IMR-90 (cell line): Measurements from ENCODE around the gene RAB14. TPM values are rescaled to one million over a fixed set of nuclear protein-coding genes. Genes with fewer than 3 reads are reported as not detected.

ENCODE experiments used
- ATAC-seq: fragments of 200-7000 bp; cut with Tn5 transposase; 2 replicates; pipeline ENCODE4 v1.9.1; 2020; ENCODE audit warnings: low read depth, mild to moderate bottlenecking, moderate library complexity
- Bru-seq: library from RNA; stranded (reverse); fragments of 400-500 nt; gene quantifications from one replicate; lab custom pipeline; 2021; lab: Mats Ljungman, UMichigan
- BruChase-seq, 2 experiments: library from RNA; stranded (reverse); fragments of 400-500 nt; gene quantifications; one replicate each; lab custom pipeline; 2021; lab: Mats Ljungman, UMichigan
- BruUV-seq: library from RNA; stranded (reverse); fragments of 400-500 nt; replicated peaks from 2 replicates; lab custom pipeline; 2021; lab: Mats Ljungman, UMichigan
- CTCF ChIA-PET: fragments of 300-600 bp; formaldehyde crosslinking; extraction: SDS; loops from one replicate; lab custom pipeline; 2021; ENCODE audit warnings: antibody characterized with exemption; lab: Yijun Ruan, JAX
- POLR2A ChIA-PET: fragments of 300-600 bp; sonication (Branson Sonifier 250); formaldehyde crosslinking; loops from one replicate; lab custom pipeline; 2022; ENCODE audit warnings: antibody characterized with exemption; ENCODE audit not compliant: unreplicated experiment; lab: Charles Lee
- DNase-seq: peaks from one replicate; pipeline ENCODE4 v3.0.0; 2013
- H2AFZ ChIP-seq: replicated peaks from 2 replicates; pipeline ENCODE3; 2013; ENCODE audit warnings: low read length, mild to moderate bottlenecking; ENCODE audit not compliant: poor library complexity
- H2AK5ac ChIP-seq: 2 replicates; pipeline ENCODE4 v1.6.1; 2013; ENCODE audit warnings: low read depth, low read length, inconsistent platforms
- H2AK9ac ChIP-seq: replicated peaks from 2 replicates; pipeline ENCODE3; 2013; ENCODE audit warnings: mild to moderate bottlenecking, low read depth, low read length, moderate library complexity; ENCODE audit not compliant: poor library complexity
- H2BK120ac ChIP-seq: 2 replicates; pipeline ENCODE4 v1.6.1; 2013; ENCODE audit warnings: low read depth, low read length, inconsistent platforms
- H2BK15ac ChIP-seq: 3 replicates; pipeline ENCODE4 v1.6.1; 2013; ENCODE audit warnings: low read depth, low read length, inconsistent platforms
- H2BK20ac ChIP-seq: 2 replicates; pipeline ENCODE4 v1.6.1; 2013; ENCODE audit warnings: low read depth, mild to moderate bottlenecking, inconsistent platforms, low read length, moderate library complexity
- H2BK5ac ChIP-seq: 2 replicates; pipeline ENCODE4 v1.6.1; 2013; ENCODE audit warnings: mild to moderate bottlenecking, low read depth, low read length, inconsistent platforms; ENCODE audit not compliant: poor library complexity, severe bottlenecking
- H3K14ac ChIP-seq: replicated peaks from 2 replicates; pipeline ENCODE4 v1.6.1; 2013; ENCODE audit warnings: low read depth, low read length, inconsistent platforms
- H3K18ac ChIP-seq: 2 replicates; pipeline ENCODE4 v1.6.1; 2013; ENCODE audit warnings: low read depth, low read length, control low read depth
- H3K23ac ChIP-seq: 2 replicates; pipeline ENCODE4 v1.6.1; 2013; ENCODE audit warnings: low read depth, low read length, inconsistent platforms
- H3K27ac ChIP-seq: 2 replicates; pipeline ENCODE4 v1.5.1; 2013; ENCODE audit warnings: mild to moderate bottlenecking, control low read depth, low read length; ENCODE audit not compliant: insufficient read depth
- H3K27me3 ChIP-seq: 2 replicates; pipeline ENCODE4 v1.6.1; 2013; ENCODE audit warnings: low read length; ENCODE audit not compliant: control insufficient read depth, insufficient read depth
- H3K36me3 ChIP-seq: 2 replicates; pipeline ENCODE4 v1.6.1; 2013; ENCODE audit warnings: low read length, mixed read lengths; ENCODE audit not compliant: control insufficient read depth, insufficient read depth
- H3K4ac ChIP-seq: 2 replicates; pipeline ENCODE4 v1.6.1; 2013; ENCODE audit warnings: low read depth, low read length, inconsistent platforms
- H3K4me1 ChIP-seq: 2 replicates; pipeline ENCODE4 v1.6.1; 2013; ENCODE audit warnings: low read length, mixed read lengths; ENCODE audit not compliant: control insufficient read depth, insufficient read depth
- H3K4me2 ChIP-seq: 2 replicates; pipeline ENCODE4 v1.6.1; 2013; ENCODE audit warnings: low read depth, mild to moderate bottlenecking, control low read depth, low read length, moderate library complexity
- H3K4me3 ChIP-seq: 2 replicates; pipeline ENCODE4 v1.5.1; 2013; ENCODE audit warnings: low read depth, mild to moderate bottlenecking, control low read depth, low read length, moderate library complexity; ENCODE audit not compliant: insufficient read depth
- H3K56ac ChIP-seq: 2 replicates; pipeline ENCODE4 v1.6.1; 2013; ENCODE audit warnings: low read length, inconsistent platforms; ENCODE audit not compliant: insufficient read depth; ENCODE audit errors: extremely low read depth
- H3K79me1 ChIP-seq, 2 experiments: 2 replicates each; pipeline ENCODE4 v1.6.1; 2013; ENCODE audit warnings: low read length in 2 of 2, inconsistent platforms in 1 of 2, low read depth in 1 of 2
- H3K9ac ChIP-seq: 2 replicates; pipeline ENCODE4 v1.6.1; 2013; ENCODE audit warnings: low read depth, low read length, control low read depth
- H3K9me1 ChIP-seq: 2 replicates; pipeline ENCODE4 v1.6.1; 2013; ENCODE audit warnings: low read length, inconsistent platforms; ENCODE audit not compliant: insufficient read depth
- H3K9me3 ChIP-seq: 2 replicates; pipeline ENCODE4 v1.6.1; 2013; ENCODE audit warnings: low read length; ENCODE audit not compliant: control insufficient read depth, insufficient read depth
- H4K20me1 ChIP-seq: 2 replicates; pipeline ENCODE4 v1.6.1; 2013; ENCODE audit warnings: low read length, inconsistent platforms; ENCODE audit not compliant: insufficient read depth
- H4K5ac ChIP-seq: 2 replicates; pipeline ENCODE4 v1.6.1; 2013; ENCODE audit warnings: mild to moderate bottlenecking, low read depth, low read length, control low read depth
- H4K8ac ChIP-seq, 2 experiments: 2 replicates each; pipeline ENCODE4 v1.6.1; 2013; ENCODE audit warnings: low read depth in 2 of 2, low read length in 2 of 2, control low read depth in 1 of 2, inconsistent platforms in 1 of 2
- H4K91ac ChIP-seq: 2 replicates; pipeline ENCODE4 v1.6.1; 2013; ENCODE audit warnings: low read depth, low read length, inconsistent platforms; ENCODE audit not compliant: insufficient read depth
- BHLHE40 ChIP-seq: fragments of 150-350 bp; IDR thresholded peaks from 2 replicates; pipeline ENCODE4 v1.6.1; 2016; ENCODE audit warnings: mild to moderate bottlenecking, low read depth, low read length
- CEBPB ChIP-seq: IDR thresholded peaks from 2 replicates; pipeline ENCODE4 v1.6.1; 2012; ENCODE audit warnings: low read depth, low read length, improper control_type of control experiment
- CHD1 ChIP-seq: IDR thresholded peaks from 2 replicates; pipeline ENCODE4 v1.6.1; 2012; ENCODE audit warnings: low read depth, low read length, improper control_type of control experiment
- CTCF ChIP-seq: conservative IDR thresholded peaks from 2 replicates; pipeline ENCODE4 v1.5.1; 2012; ENCODE audit warnings: mild to moderate bottlenecking, low read depth, low read length, improper control_type of control experiment
- MAZ ChIP-seq: IDR thresholded peaks from 2 replicates; pipeline ENCODE4 v1.6.1; 2012; ENCODE audit warnings: low read depth, mild to moderate bottlenecking, low read length, improper control_type of control experiment, moderate library complexity, borderline replicate concordance
- MXI1 ChIP-seq: IDR thresholded peaks from 2 replicates; pipeline ENCODE4 v1.6.1; 2012; ENCODE audit warnings: low read depth, mild to moderate bottlenecking, low read length, moderate library complexity, borderline replicate concordance
- NFE2L2 ChIP-seq: fragments of 150-350 bp; IDR thresholded peaks from 2 replicates; pipeline ENCODE4 v1.6.1; 2016; ENCODE audit warnings: low read depth, mild to moderate bottlenecking, low read length
- POLR2A ChIP-seq: IDR thresholded peaks from 2 replicates; pipeline ENCODE4 v1.6.1; 2012; ENCODE audit warnings: mild to moderate bottlenecking, low read depth, low read length
- RAD21 ChIP-seq: IDR thresholded peaks from 2 replicates; pipeline ENCODE4 v1.6.1; 2012; ENCODE audit warnings: low read length, improper control_type of control experiment
- RCOR1 ChIP-seq: IDR thresholded peaks from 2 replicates; pipeline ENCODE4 v1.6.1; 2012; ENCODE audit warnings: mild to moderate bottlenecking, low read length, improper control_type of control experiment; ENCODE audit not compliant: insufficient replicate concordance
- RFX5 ChIP-seq: IDR thresholded peaks from 2 replicates; pipeline ENCODE4 v1.8.0; 2012; ENCODE audit warnings: low read depth, mild to moderate bottlenecking, low read length, moderate library complexity
- SMC3 ChIP-seq: fragments of 150-350 bp; IDR thresholded peaks from 2 replicates; pipeline ENCODE4 v1.6.1; 2016; ENCODE audit warnings: low read depth, mild to moderate bottlenecking, antibody characterized with exemption, low read length, moderate library complexity
- USF2 ChIP-seq: fragments of 150-350 bp; IDR thresholded peaks from 2 replicates; pipeline ENCODE4 v1.6.1; 2017; ENCODE audit warnings: mild to moderate bottlenecking, antibody characterized with exemption, low read length, low read depth
- WGBS, 2 experiments: methylation state at CpG; one replicate each; pipeline versions ENCODE4 v1.1.5 to v1.1.7; 2013; ENCODE audit warnings: missing lambda C conversion rate in 2 of 2; ENCODE audit not compliant: insufficient read length in 1 of 2; ENCODE audit errors: extremely low coverage in 2 of 2; 5-methylcytosine and 5-hydroxymethylcytosine counted together
- dilution Hi-C: fragments of 300-500 bp; cut with HindIII; formaldehyde crosslinking; loops from one replicate; pipeline ENCODE4 v1.14.3; 2018; ENCODE audit warnings: low sequenced_read_pairs; ENCODE audit not compliant: unreplicated experiment
- in situ Hi-C: fragments of 300-500 bp; cut with MboI; formaldehyde crosslinking; loops from 3 replicates; pipeline ENCODE4 v1.14.3; 2019; ENCODE audit warnings: low sequenced_read_pairs, inconsistent platforms, mixed read lengths
- intact Hi-C: fragments of 100-400 bp; cut with micrococcal nuclease; formaldehyde crosslinking; loops from 2 replicates; pipeline ENCODE4 v1.10.0; 2022
- long read RNA-seq: library from polyadenylated mRNA; unstranded; transcript quantifications from one replicate; pipeline ENCODE4 v2.0.0, GENCODE V29; 2021; ENCODE audit not compliant: unreplicated experiment
- polyA plus RNA-seq, 3 experiments: library from polyadenylated mRNA; depleted of rRNA; stranded (reverse); fragments of >200 nt; gene quantifications; 2 replicates each; pipeline ENCODE4 v1.2.3, GENCODE V29; 2012; ENCODE audit warnings: low replicate concordance in 1 of 3
- total RNA-seq: library from RNA; depleted of rRNA; stranded (reverse); fragments of >200 nt; gene quantifications from 2 replicates; pipeline ENCODE4 v1.2.3, GENCODE V29; 2012; rRNA removed

Gene RAB14
- total RNA-seq (20.1 and 36.1 TPM in 2 replicates), polyA plus RNA-seq (2012; rRNA removed) (22.8 and 29.3 TPM in 2 replicates), Bru-seq, nascent RNA (percentile 88 among the genes with signal in this experiment), BruChase-seq, experiment 1, labeled RNA remaining after a 6-hour chase (percentile 85 among the genes with signal in this experiment), BruChase-seq, experiment 2, labeled RNA remaining after a 2-hour chase (percentile 92 among the genes with signal in this experiment)
- 4.7 and 8.9 TPM in 2 replicates for polyA plus RNA-seq (2012; cell fraction: cytosol; rRNA removed)
- polyA plus RNA-seq (2012; cell fraction: nucleus; rRNA removed; ENCODE audit: low replicate concordance), result 2.7 and 18.8 TPM in 2 replicates
- long read RNA-seq, full-length matches to known transcripts, result 83 of 95 reads
- long read RNA-seq, partial matches to known transcripts, result 2 of 95 reads
- long read RNA-seq, other reads (novel, unspliced or antisense), result 10 of 95 reads

GRCh38 chr9:121201738-121202533 is at the start of gene RAB14:
Gene RAB14, minus strand, starts transcription at chr9:121201869. Its CDS starts 8,457 bp downstream, at chr9:121193412.
- H4K91ac ChIP-seq, result peak within 1 kb of the TSS; percentile 87
- peak within 1 kb of the TSS; percentile 85 for H3K14ac ChIP-seq
- peak within 1 kb of the TSS; percentile 91 to 94 for H4K8ac ChIP-seq
- H3K18ac ChIP-seq, result peak within 1 kb of the TSS; percentile 45
- peak within 1 kb of the TSS; percentile 90 for H3K27ac ChIP-seq
- ATAC-seq (peak; percentile 94), DNase-seq (peak; percentile 97)
- CTCF ChIA-PET, result interaction anchor here (0.6 to 1.2 kb wide), 2 partner anchors 12 to 1217 kb away, joined by 3 to 11 read pairs; no protein-coding TSS in a partner anchor
- peak within 1 kb of the TSS; percentile 90 for H2AK9ac ChIP-seq
- H3K4ac ChIP-seq, result peak within 1 kb of the TSS; percentile 83
- no peaks in the 10 kb centered on the region; the same call in 1 of the 2 replicates for H3K36me3 ChIP-seq
- intact Hi-C loops, result no loop called here
- H3K27me3 ChIP-seq, result no peaks in the 10 kb centered on the region
- 19% methylated on average over 13 of the region's 55 CpGs; no CpG with 5 or more reads in 1 of the 2 experiments for WGBS, 2 experiments
- dilution Hi-C loops, result no loop called here
- H3K9me1 ChIP-seq, result peaks cover 7% of the 10 kb centered on the region
- peak within 1 kb of the TSS; percentile 59; the same call in 1 of the 2 replicates for H3K56ac ChIP-seq
- H2BK20ac ChIP-seq, result peak within 1 kb of the TSS; percentile 11; the same call in 1 of the 2 replicates
- H3K4me3 ChIP-seq, result peak within 1 kb of the TSS; percentile 77
- H2AFZ ChIP-seq, result peak within 1 kb of the TSS; percentile 93
- POLR2A ChIA-PET, result interaction anchor here (0.6 kb wide), 2 partner anchors 15 to 139 kb away, joined by 3 to 7 read pairs; no protein-coding TSS in a partner anchor
- H4K20me1 ChIP-seq, result peaks cover 45% of the 10 kb centered on the region
- peak within 1 kb of the TSS; percentile 39; the same call in 1 of the 2 replicates for H2BK120ac ChIP-seq
- no TSS peak for BruUV-seq
- H2AK5ac ChIP-seq, result peak within 1 kb of the TSS; percentile 87
- peak within 1 kb of the TSS; percentile 84 for H2BK5ac ChIP-seq
- H3K4me2 ChIP-seq, result peak within 1 kb of the TSS; percentile 100
- in situ Hi-C loops, result no loop called here
- H3K4me1 ChIP-seq, result peaks cover 7% of the 10 kb centered on the region
- peak within 1 kb of the TSS; percentile 75 for H3K9ac ChIP-seq
- H3K9me3 ChIP-seq, result no peaks in the 10 kb centered on the region
- peak within 1 kb of the TSS; percentile 83 for H4K5ac ChIP-seq
- peak within 1 kb of the TSS; percentile 16 for H2BK15ac ChIP-seq
- H3K79me1 ChIP-seq, result peaks cover 4 to 20% of the 10 kb centered on the region in 2 experiments; a peak in 3 of 4 replicates
- peak within 1 kb of the TSS; percentile 91 for H3K23ac ChIP-seq
- peak; percentile 53 for TF ChIP-seq CTCF
- TF ChIP-seq CHD1, result no peak
- no peak for TF ChIP-seq NFE2L2
- no peak for TF ChIP-seq CEBPB
- no peak for TF ChIP-seq BHLHE40
- no peak for TF ChIP-seq RCOR1
- TF ChIP-seq RFX5, result no peak
- no peak for TF ChIP-seq USF2
- TF ChIP-seq RAD21, result no peak
- TF ChIP-seq POLR2A, result peak; percentile 77
- TF ChIP-seq SMC3, result no peak
- peak; percentile 91; the same call in 1 of the 2 replicates for TF ChIP-seq MXI1
- TF ChIP-seq MAZ, result peak; percentile 78
